Inferior parietal cortex (tissue), 1 donor: ENCODE data around the gene KLHL14.
"Not testable (repeated sequence)": the region's sequence is repeated elsewhere in the genome, so short reads cannot be mapped to it uniquely, and the experiment has no call there.

ENCODE experiments used
- DNase-seq: peaks from one replicate; pipeline ENCODE4 v3.0.0-alpha.2; 2016; ENCODE audit errors: extremely low spot score

The KLHL14 gene

GRCh38 chr18:32722279-32722678 lies 50.5 kb downstream of the KLHL14 start:
- DNase-seq, result no peak

GRCh38 chr18:32717126-32717525 lies 55.7 kb downstream of the KLHL14 start:
- no peak for DNase-seq

DNA sequence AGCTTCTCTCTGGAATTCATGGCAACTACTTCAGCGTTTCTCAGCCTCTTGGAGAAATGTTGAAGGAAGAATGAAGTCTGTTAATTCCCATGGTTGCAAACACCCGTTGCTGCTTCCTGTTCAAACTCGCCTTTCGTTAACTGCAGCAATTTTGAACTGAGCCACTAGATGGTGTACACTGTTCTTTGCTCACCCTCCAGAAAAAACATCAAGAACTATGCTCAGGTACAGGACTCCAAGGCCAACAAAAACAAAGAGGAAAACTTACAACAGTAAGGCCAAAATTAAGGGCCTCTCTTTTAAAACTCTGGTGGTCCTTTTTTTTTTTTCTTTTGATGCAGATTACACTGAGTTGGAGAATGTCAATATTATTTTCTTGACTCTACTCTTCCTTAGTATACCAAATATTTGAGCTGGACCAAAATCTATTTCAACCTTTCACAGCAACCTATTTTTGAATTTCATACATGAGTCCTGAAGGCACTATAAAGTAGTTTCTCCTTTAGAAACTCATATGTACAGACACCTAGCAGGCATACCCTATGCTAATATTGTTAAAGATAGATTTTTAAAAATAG lies 58.2 kb downstream of the KLHL14 start:
- DNase-seq, result peak; percentile 78

DNA sequence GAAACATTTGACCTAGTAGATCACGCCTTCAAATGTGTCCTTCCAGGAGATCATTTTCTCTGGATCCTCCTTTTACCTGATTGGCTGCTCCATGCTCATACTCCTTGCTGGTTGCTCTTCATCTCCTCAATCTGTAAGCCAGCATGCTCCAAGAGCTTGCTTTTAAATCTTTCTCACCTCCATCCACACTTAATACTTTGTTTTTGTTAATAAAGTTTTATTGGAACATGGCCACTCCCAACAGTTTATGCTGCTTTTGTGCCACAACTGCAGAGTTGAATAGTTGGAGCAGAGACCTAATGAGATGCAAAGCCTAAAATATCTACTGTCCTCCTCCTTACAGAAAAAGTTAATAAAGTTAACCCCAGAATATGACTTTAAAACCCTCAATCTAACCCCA lies 60.0 kb downstream of the KLHL14 start:
- DNase-seq, result no peak

DNA sequence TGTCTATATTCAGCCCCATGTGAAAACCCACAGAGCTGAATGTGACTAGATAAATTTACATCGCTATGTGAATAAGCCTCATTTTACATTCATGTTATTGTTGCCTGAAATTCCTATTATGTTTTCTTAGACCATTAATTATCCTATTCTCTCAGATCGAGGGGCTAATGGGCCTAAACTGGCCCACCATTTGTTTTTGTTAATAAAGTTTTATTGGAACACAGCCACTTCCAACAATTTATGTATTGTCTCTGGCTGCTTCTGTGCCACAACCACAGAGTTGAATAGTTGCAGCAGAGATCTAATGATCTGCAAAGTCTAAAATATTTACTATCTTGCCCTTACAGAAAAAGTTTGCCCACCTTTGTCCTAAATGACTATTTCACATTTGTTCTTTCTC lies 61.0 kb downstream of the KLHL14 start:
- no peak for DNase-seq

DNA sequence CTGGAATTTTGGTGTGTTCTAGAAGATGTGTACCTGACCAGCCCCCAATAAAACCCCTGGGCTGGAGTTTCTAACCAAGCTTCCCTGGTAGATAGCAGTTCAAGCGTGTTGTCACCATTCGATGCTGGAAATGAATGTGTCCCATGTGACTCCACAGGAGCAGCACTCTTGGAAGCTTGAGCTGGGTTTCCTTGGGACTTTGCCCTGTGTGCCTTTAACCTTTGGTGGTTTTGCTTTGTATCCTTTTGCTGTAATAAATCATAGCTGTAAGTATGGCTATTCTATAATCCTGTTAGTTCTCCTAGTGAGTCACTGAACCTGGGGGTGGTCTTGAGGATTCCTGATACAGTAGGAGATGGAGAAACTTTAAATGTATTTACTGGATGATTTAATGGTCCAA lies 65.2 kb downstream of the KLHL14 start:
- no peak for DNase-seq

GRCh38 chr18:32707147-32707546 lies 65.7 kb downstream of the KLHL14 start:
- DNase-seq, result no peak

GRCh38 chr18:32701313-32701712 lies 71.5 kb downstream of the KLHL14 start:
- DNase-seq, result no peak

DNA sequence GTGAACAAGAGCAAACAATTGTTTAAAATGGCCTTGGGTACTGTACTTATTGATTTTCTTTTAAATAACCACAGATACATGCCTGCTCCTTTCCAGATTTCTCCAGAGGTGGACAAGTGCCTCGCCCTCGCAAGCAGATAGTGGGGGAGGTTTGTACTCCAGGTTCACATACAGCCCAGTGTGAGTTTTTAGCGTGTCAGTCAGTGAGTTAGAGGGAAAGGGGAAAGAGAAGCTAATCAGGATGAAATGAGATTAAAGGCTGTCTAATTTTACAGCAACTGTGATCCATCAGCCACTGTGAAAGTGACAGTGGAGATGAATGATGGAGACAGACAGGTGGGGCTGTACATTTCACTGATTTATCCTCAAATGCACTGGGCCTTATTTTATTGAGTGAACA lies 74.7 kb downstream of the KLHL14 start:
- DNase-seq, result no peak

DNA sequence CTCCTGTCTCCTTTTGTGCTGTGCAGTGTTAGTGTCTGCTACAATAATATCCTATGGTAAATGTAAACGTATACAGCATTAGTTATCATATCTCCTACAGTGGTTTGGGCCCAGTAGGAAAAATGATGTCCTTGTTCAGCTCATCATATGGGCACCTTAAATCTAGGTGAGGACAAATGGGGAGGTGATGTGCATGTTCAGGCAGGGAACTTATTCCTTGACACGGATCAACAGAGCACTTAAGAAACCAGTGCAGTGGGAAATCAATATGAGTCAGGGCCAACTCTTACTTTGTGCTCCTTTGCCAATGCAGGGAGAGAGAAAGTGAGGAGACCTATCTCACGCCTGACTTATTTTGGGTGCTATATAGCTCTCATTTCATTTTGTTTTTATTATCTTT lies 76.4 kb downstream of the KLHL14 start:
- no peak for DNase-seq

DNA sequence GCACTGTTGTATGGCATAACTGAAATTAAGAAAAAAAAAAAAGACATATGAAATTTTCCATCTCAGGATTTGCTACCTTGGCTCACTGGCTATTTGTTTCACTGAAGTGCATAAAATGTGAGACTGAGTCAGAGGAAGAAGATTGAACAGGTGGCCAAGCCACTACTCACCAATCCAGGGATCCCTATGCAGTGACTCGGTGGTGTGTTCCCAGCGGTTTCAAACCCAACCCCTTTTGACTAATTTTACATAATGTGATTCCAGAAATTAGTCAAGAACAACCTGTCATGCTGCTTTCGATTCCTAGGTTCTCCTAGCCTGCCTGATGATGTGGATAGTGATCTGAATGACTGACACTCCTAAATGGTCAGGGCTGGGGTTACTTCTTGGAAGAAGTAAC lies 77.3 kb downstream of the KLHL14 start:
- no peak for DNase-seq

- no peak for DNase-seq
Measured at GRCh38 chr18:32688821-32689220, 84.0 kb downstream of the KLHL14 start.

DNA sequence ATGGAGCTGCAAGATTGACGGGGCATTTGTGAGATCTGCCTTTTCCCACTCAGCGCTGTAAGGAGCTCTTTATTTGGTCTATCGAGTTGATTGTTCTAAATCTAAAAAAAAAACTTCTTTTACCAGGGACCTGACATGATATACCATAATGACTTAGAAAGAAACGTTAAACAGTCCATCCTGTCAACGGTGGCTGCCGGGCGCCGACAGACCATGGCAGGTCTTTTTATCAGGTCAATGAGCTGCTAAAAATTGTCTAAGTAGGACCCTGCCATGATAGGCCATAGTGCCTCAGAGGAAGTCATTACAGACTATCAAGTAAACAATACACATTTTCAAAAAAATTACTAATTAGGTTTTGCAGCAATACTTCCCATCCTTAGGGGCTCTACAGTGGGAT lies 87.9 kb downstream of the KLHL14 start:
- no peak for DNase-seq

DNA sequence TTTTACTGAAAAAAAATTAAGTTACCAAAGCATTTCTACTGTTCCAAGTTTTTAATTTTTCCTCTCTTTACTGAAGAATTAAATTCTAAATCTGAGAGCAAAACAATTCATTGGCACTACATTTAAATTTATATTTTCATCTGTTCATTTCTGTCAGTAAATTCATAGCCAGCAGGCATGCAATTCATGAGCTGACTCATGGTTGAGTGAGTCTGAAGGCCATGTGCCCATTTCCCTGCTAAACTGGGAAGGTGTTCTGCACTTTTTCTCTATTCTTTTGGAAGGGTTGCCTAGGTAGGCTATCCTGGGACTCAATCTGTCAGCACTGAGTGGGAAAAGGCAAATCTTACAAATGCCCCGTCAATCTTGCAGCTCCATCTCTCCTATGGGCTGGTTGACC lies 88.7 kb downstream of the KLHL14 start:
- DNase-seq, result no peak

DNA sequence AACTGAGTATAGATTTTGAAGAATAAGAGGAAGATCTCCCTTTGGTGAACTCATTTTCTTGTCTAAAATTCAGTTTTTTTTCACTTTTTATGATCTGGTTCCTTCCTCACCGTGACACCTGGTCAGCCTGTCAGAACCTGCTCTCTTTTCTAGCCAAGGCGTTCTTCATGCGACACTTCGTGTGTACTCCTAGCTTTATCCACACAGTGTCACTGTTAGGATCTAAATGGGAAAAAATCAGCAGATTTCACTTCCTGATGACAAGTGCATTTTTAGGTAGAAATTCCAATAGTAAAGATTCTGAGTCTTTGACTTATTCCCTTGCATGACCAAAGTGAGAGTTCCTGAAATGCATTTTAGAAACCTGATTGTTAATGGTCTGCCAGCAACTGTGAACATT lies 89.8 kb downstream of the KLHL14 start:
- DNase-seq, result no peak

GRCh38 chr18:32677578-32677977 lies 95.2 kb downstream of the KLHL14 start:
- DNase-seq, result no peak

- DNase-seq, result no peak
Measured at GRCh38 chr18:32674491-32674890, 98.3 kb downstream of the KLHL14 start.

DNA sequence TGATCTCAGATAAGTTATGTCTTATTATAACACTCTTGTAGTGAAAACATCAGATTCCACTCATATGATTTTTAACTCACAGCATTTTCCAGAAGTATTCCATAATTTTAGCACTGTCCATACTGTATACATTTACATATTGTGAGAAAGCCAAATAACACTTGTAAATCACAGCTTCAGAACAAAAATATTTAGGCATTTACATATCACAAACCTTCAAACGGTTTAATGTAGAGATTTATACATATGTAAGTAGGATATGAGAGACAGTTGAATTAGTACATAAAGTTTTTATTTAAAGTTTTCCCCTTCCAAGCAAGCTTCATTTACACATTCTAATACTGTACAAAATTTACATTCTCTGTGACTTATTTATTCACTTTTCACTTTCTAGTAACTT lies 100.4 kb downstream of the KLHL14 start:
- DNase-seq, result no peak

- DNase-seq, result no peak
Measured at GRCh38 chr18:32670727-32671126, 102.1 kb downstream of the KLHL14 start.

DNA sequence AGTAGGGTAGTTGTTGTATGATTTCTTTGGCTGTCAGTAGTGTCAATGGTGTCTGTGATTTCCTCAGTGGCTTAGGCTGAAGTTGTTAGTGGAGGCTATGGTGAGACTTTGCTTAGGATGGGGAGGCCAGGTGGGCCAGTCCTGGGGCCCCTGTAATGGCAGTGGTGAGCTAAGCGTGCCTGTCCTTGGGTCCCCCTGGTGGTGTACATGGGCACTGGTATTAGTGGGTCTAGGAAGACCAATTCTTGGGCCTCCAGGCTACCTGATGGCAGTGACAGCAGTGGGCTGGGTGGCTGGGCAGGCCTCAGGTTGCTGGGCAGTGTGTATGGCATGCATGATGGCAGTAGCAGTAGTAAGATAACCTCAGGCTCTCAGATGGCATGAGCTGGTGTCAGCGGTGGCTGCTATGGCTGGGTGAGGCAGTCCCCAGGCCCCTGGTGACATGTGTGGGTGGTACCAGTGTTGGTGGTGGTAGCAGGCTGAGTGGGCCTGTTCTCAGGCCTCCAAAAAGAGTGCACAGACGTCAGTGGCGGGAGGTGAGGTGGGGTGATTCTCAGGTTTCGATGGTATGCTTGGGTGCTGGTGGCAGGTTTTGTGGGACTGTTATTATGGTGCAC lies 103.2 kb downstream of the KLHL14 start:
- no peak for DNase-seq

- DNase-seq, result no peak
Measured at GRCh38 chr18:32668956-32669355, 103.9 kb downstream of the KLHL14 start.

GRCh38 chr18:32661486-32662299 lies 111.1 kb downstream of the KLHL14 start:
- no peak for DNase-seq

- not testable (repeated sequence) for DNase-seq
Measured at GRCh38 chr18:32654507-32654906, 118.3 kb downstream of the KLHL14 start.
